ENCODE measurements around the gene LDAH. TPM values are rescaled to one million over a fixed set of nuclear protein-coding genes. Genes with fewer than 3 reads are reported as not detected.

LDAH gene
- total and polyA plus RNA-seq, 2 donors (not counting 3 experiments of a cell fraction or from before 2014, with no cell fraction given): 12.3 to 24.0 TPM

- Histone ChIP-seq H4K20me1 (replicated peaks; ENCODE audit: control insufficient read depth, extremely low read depth, insufficient read depth, low read length) (no peaks in the 10 kb centered on the region), H3K27ac (ENCODE audit: insufficient read depth, low read depth, low read length) (peak overlapping the region; percentile 64), H3K4me3 (replicated peaks in 1 of 3; ENCODE audit: insufficient read depth in 1 of 3, low read depth in 1 of 3, low read length in 3 of 3) (peak overlapping the region; percentile 50 to 95 (median 75)), H3K9me3 (replicated peaks; ENCODE audit: control insufficient read depth, insufficient read depth, low read length) (no peaks in the 10 kb centered on the region), H3K27me3 (ENCODE audit: control insufficient read depth in 2 of 2, insufficient read depth in 2 of 2, low read length in 2 of 2) (peaks cover 6 to 8% of the 10 kb centered on the region in 2 experiments), H3K79me2 (ENCODE audit: control insufficient read depth, insufficient read depth, low read length) (no peaks in the 10 kb centered on the region), H3K36me3 (ENCODE audit: control insufficient read depth in 2 of 2, extremely low read depth in 1 of 2, insufficient read depth in 2 of 2, low read length in 2 of 2) (peaks cover 0 to 4% of the 10 kb centered on the region in 2 experiments), H3K9ac (replicated peaks; ENCODE audit: extremely low read depth, insufficient read depth, low read length) (peak overlapping the region; percentile 80), H3K4me1 (ENCODE audit: control insufficient read depth, extremely low read depth, insufficient read depth, low read length) (peaks cover 10% of the 10 kb centered on the region), H2AFZ (ENCODE audit: low read depth, low read length) (peak overlapping the region; percentile 57), H3K4me2 (ENCODE audit: insufficient read depth, low read length) (peak overlapping the region; percentile 66), H3K9me1 (replicated peaks; ENCODE audit: control insufficient read depth, extremely low read depth, insufficient read depth, low read length) (no peaks in the 10 kb centered on the region)
- DNase-seq (ENCODE audit: low read depth, low spot score) (peak; percentile 22), FAIRE-seq (peak; percentile 33)
- TF ChIP-seq FOS (IDR thresholded peaks at IDR 0.05; ENCODE audit: borderline replicate concordance, insufficient read depth, low read length) (no peak), POLR2A (IDR thresholded peaks at IDR 0.05; ENCODE audit: low read depth, low read length) (no peak), MYC (IDR thresholded peaks at IDR 0.05; ENCODE audit: low read depth, low read length) (no peak), EZH2 (IDR thresholded peaks at IDR 0.05; ENCODE audit: borderline replicate concordance, low read depth, low read length, severe bottlenecking) (no peak), JUN (IDR thresholded peaks at IDR 0.05; ENCODE audit: borderline replicate concordance, insufficient read depth, insufficient read length, low read depth) (no peak), POLR2AphosphoS5 (IDR thresholded peaks at IDR 0.05; ENCODE audit: insufficient read depth, low read depth, low read length) (no peak), GATA2 (IDR thresholded peaks at IDR 0.05; ENCODE audit: insufficient read depth, insufficient read length, low read depth, low read length) (no peak)
- TF ChIP-seq, protein P1, sequence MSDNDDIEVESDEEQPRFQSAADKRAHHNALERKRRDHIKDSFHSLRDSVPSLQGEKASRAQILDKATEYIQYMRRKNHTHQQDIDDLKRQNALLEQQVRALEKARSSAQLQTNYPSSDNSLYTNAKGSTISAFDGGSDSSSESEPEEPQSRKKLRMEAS (IDR thresholded peaks at IDR 0.05; ENCODE audit: insufficient read depth, insufficient read length): no peak
- TF ChIP-seq, protein P2, sequence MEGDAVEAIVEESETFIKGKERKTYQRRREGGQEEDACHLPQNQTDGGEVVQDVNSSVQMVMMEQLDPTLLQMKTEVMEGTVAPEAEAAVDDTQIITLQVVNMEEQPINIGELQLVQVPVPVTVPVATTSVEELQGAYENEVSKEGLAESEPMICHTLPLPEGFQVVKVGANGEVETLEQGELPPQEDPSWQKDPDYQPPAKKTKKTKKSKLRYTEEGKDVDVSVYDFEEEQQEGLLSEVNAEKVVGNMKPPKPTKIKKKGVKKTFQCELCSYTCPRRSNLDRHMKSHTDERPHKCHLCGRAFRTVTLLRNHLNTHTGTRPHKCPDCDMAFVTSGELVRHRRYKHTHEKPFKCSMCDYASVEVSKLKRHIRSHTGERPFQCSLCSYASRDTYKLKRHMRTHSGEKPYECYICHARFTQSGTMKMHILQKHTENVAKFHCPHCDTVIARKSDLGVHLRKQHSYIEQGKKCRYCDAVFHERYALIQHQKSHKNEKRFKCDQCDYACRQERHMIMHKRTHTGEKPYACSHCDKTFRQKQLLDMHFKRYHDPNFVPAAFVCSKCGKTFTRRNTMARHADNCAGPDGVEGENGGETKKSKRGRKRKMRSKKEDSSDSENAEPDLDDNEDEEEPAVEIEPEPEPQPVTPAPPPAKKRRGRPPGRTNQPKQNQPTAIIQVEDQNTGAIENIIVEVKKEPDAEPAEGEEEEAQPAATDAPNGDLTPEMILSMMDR (IDR thresholded peaks at IDR 0.05; ENCODE audit: extremely low read depth in 1 of 2, insufficient read depth in 1 of 2, low read depth in 1 of 2, low read length in 2 of 2): no peak
- intact Hi-C loops (cut with micrococcal nuclease): no loop called here
- dilution Hi-C loops (cut with MboI; ENCODE audit: extremely low pct_ligation_motif_present, low sequenced_read_pairs): no loop called here
- POLR2A ChIA-PET: interaction anchor here (0.7 to 3.3 kb wide), 3 partner anchors 172 to 272 kb away, joined by 3 to 12 read pairs (median 3); partner anchors contain the start of genes LDAH and RHOB
- BruUV-seq (replicated peaks): TSS peak; percentile 75
- CTCF ChIA-PET: interaction anchor here (1.0 to 3.5 kb wide), 18 partner anchors 8 to 359 kb away, joined by 3 to 22 read pairs (median 5); partner anchors contain the start of genes GDF7 and RHOB
Observed at GRCh38 chr2:20650393-20650876, 172.5 kb downstream of the LDAH start.

Data from endothelial cell of umbilical vein (primary cell).